Neural crest cell (in vitro differentiated cells): ENCODE measurements around the gene SLC4A7. TPM values are rescaled to one million over a fixed set of nuclear protein-coding genes. Genes with fewer than 3 reads are reported as not detected.
"Not testable (repeated sequence)": the region's sequence is repeated elsewhere in the genome, so short reads cannot be mapped to it uniquely, and the experiment has no call there.

Source experiments
- DNase-seq: peaks from one replicate; pipeline ENCODE4 v3.0.0; 2021; ENCODE audit warnings: low read depth, mixed read lengths, low spot score
- H3K27ac Mint-ChIP-seq: one replicate; pipeline ENCODE4 v1.8.0; 2021; ENCODE audit warnings: mild to moderate bottlenecking, mixed read lengths; ENCODE audit not compliant: unreplicated experiment
- H3K27me3 Mint-ChIP-seq: 2 replicates; pipeline ENCODE4 v1.8.0; 2021; ENCODE audit warnings: low read depth, mild to moderate bottlenecking, mixed read lengths
- H3K36me3 Mint-ChIP-seq: 2 replicates; pipeline ENCODE4 v1.8.0; 2021; ENCODE audit warnings: low read depth, mild to moderate bottlenecking, mixed read lengths
- H3K4me1 Mint-ChIP-seq: 2 replicates; pipeline ENCODE4 v1.8.0; 2021; ENCODE audit warnings: mixed read lengths
- H3K4me3 Mint-ChIP-seq: one replicate; pipeline ENCODE4 v1.8.0; 2021; ENCODE audit warnings: mild to moderate bottlenecking, mixed read lengths
- H3K9me3 Mint-ChIP-seq: 2 replicates; pipeline ENCODE4 v1.8.0; 2021; ENCODE audit warnings: mixed read lengths
- CTCF ChIP-seq: fragments of 200-600 bp; sonication (generic); conservative IDR thresholded peaks from 2 replicates; pipeline ENCODE4 v1.5.0; 2021; ENCODE audit warnings: antibody characterized with exemption, mild to moderate bottlenecking
- long read RNA-seq: library from polyadenylated mRNA; unstranded; transcript quantifications from one replicate; pipeline ENCODE4 v2.0.0, GENCODE V29; 2020
- total RNA-seq: library from RNA; stranded (reverse); gene quantifications from 2 replicates; pipeline ENCODE4 v1.2.1, GENCODE V29; 2021

SLC4A7 gene
- total RNA-seq, result 63.9 and 69.0 TPM in 2 replicates
- long read RNA-seq, partial matches to known transcripts, result 11 of 13 reads
- long read RNA-seq, other reads (novel, unspliced or antisense), result 2 of 13 reads

GRCh38 chr3:27484015-27484844, at the start of gene SLC4A7:
Gene SLC4A7, minus strand, starts transcription at chr3:27484384. Its CDS starts 258 bp downstream, at chr3:27484126.
- Mint-ChIP-seq H3K36me3 (no peaks in the 10 kb centered on the region), H3K4me3 (peak within 1 kb of the TSS; percentile 98), H3K4me1 (peaks cover 34% of the 10 kb centered on the region), H3K27me3 (no peaks in the 10 kb centered on the region), H3K9me3 (no peaks in the 10 kb centered on the region), H3K27ac (peak within 1 kb of the TSS; percentile 99)
- no peak for TF ChIP-seq CTCF
- DNase-seq, result peak; percentile 98

- no peaks in the 10 kb centered on the region for H3K9me3 Mint-ChIP-seq
- no peaks in the 10 kb centered on the region for H3K36me3 Mint-ChIP-seq
- H3K27ac Mint-ChIP-seq, result no peak overlapping the region
- no peak for TF ChIP-seq CTCF
- no peak overlapping the region for H3K4me3 Mint-ChIP-seq
- H3K27me3 Mint-ChIP-seq, result no peaks in the 10 kb centered on the region
- peaks cover 16% of the 10 kb centered on the region for H3K4me1 Mint-ChIP-seq
- DNase-seq, result no peak
These were observed 49.0 kb upstream of the SLC4A7 start for GRCh38 chr3:27533261-27533607.

- Mint-ChIP-seq H3K4me3 (no peak overlapping the region), H3K9me3 (no peaks in the 10 kb centered on the region), H3K36me3 (no peaks in the 10 kb centered on the region), H3K27me3 (no peaks in the 10 kb centered on the region), H3K27ac (no peak overlapping the region), H3K4me1 (peaks cover 16% of the 10 kb centered on the region)
- TF ChIP-seq CTCF, result no peak
- DNase-seq, result no peak
These were observed 48.5 kb upstream of the SLC4A7 start for GRCh38 chr3:27532426-27533260.

- peaks cover 16% of the 10 kb centered on the region for H3K4me1 Mint-ChIP-seq
- not testable (repeated sequence) for H3K9me3 Mint-ChIP-seq, H3K4me3 Mint-ChIP-seq, DNase-seq, H3K27ac Mint-ChIP-seq, H3K36me3 Mint-ChIP-seq, H3K27me3 Mint-ChIP-seq
These were observed 47.1 kb upstream of the SLC4A7 start for GRCh38 chr3:27531193-27531751.

- Mint-ChIP-seq H3K27me3 (no peaks in the 10 kb centered on the region), H3K4me1 (peaks cover 9% of the 10 kb centered on the region), H3K36me3 (no peaks in the 10 kb centered on the region), H3K4me3 (no peak overlapping the region), H3K9me3 (no peaks in the 10 kb centered on the region), H3K27ac (no peak overlapping the region)
- no peak for TF ChIP-seq CTCF
- no peak for DNase-seq
These were observed 44.6 kb upstream of the SLC4A7 start for GRCh38 chr3:27528791-27529190.
